ENCODE measurements around the gene STN1. TPM values are rescaled to one million over a fixed set of nuclear protein-coding genes. Genes with fewer than 3 reads are reported as not detected.

STN1 gene
- total RNA-seq, 1 experiment from 2014 or later: 33.2 TPM

DNA sequence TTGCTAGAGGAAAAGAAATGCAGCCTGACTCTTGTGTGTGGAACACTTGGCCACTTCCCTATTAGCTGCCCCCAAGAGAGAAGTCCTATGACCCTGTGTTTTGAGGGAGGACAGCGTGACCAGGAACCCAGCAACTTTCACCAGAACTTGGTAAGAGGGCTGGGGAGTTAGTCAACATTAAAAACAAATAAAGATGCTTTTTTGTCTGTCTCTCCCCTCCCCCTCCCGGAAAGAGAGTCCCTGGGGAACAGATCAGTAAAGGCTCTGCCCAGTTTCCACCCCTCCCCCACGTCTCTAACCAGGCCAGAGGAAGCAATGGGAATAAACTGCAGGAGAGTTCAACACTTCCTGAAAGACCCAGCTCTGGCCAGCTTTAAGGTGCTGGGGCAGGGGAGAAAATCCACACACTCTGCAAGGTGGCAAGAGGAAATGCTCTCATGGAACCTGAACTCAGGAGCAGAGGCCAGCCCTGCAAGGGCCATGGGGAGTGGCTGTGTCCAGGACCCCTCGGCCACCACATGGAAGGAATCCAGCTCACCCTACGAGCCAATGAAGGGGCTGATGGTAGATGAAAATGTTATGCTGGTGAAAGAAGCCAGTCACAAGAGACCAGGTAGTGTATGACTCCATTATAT is 84.1 kb downstream of the STN1 start:
- no peaks in the 10 kb centered on the region for H3K36me3 ChIP-seq
- DNase-seq: no peak
- H3K27me3 ChIP-seq: no peaks in the 10 kb centered on the region
- H3K4me3 ChIP-seq: no peak overlapping the region
- H3K9me3 ChIP-seq: peaks cover 4% of the 10 kb centered on the region

- Histone ChIP-seq H3K27me3 (no peaks in the 10 kb centered on the region), H3K4me3 (no peak overlapping the region), H3K36me3 (no peaks in the 10 kb centered on the region), H3K9me3 (peaks cover 4% of the 10 kb centered on the region)
- DNase-seq: no peak
These were observed 85.2 kb downstream of the STN1 start for GRCh38 chr10:103832806-103833205.

Other genes starting within 250 kb of the STN1 start
- gene SH3PXD2A, start 62.6 kb downstream of the STN1 start, total RNA-seq (2014; rRNA removed; shearing (Covaris generic); ENCODE audit: low replicate concordance): 19.2 and 21.1 TPM in 2 replicates
- 19.0 and 31.0 TPM in 2 replicates for gene SLK, start 49.0 kb upstream of the STN1 start, total RNA-seq (2014; rRNA removed; shearing (Covaris generic); ENCODE audit: low replicate concordance)
- gene COL17A1, start 167.7 kb upstream of the STN1 start, total RNA-seq (2014; rRNA removed; shearing (Covaris generic); ENCODE audit: low replicate concordance): 0.30 and 0.74 TPM in 2 replicates
- 6.6 and 11.1 TPM in 2 replicates for gene SFR1, start 204.0 kb upstream of the STN1 start, total RNA-seq (2014; rRNA removed; shearing (Covaris generic); ENCODE audit: low replicate concordance)

Measured in MG63 (cell line).